ENCODE data around the gene CD83.

DNA sequence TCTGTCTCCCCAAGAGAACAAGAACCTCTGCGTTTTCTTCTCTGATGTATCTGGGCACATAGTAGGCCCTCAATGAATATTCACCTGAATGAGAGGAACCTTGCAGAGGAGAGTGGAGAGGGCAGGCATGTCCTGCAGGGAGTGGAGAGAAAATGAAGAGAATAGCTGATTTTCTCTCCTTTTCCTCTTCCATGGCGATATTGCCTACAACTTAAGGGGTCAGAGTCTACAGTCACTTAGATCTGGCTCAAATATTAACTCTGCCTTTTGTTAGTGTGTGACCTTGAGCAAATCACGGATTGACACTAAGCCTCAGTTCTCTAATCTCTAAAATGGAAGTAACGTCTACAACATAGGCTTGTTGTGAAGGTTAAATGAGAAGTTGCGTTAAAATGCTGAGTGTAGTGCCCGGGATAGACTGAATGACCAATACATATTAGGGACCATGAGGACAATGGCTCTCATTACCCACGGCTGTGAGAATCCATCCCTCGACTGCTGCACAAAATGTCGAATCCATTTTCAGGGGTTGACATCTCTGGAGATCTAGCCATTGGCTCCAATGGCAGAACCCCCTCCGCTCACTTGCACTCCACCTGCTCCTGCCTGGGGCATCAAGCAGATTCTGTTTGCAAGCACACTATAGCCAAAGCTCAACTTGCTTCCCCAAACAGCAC, 14.8 kb downstream of the CD83 start:
- TF ChIP-seq, protein P1, sequence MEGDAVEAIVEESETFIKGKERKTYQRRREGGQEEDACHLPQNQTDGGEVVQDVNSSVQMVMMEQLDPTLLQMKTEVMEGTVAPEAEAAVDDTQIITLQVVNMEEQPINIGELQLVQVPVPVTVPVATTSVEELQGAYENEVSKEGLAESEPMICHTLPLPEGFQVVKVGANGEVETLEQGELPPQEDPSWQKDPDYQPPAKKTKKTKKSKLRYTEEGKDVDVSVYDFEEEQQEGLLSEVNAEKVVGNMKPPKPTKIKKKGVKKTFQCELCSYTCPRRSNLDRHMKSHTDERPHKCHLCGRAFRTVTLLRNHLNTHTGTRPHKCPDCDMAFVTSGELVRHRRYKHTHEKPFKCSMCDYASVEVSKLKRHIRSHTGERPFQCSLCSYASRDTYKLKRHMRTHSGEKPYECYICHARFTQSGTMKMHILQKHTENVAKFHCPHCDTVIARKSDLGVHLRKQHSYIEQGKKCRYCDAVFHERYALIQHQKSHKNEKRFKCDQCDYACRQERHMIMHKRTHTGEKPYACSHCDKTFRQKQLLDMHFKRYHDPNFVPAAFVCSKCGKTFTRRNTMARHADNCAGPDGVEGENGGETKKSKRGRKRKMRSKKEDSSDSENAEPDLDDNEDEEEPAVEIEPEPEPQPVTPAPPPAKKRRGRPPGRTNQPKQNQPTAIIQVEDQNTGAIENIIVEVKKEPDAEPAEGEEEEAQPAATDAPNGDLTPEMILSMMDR (optimal IDR thresholded peaks at IDR 0.05 in 1 of 3, IDR thresholded peaks at IDR 0.05 in 1 of 3, conservative IDR thresholded peaks at IDR 0.05 in 1 of 3; ENCODE audit: extremely low read depth in 1 of 3, insufficient read depth in 2 of 3, low read length in 3 of 3): no peak
- no peak for TF ChIP-seq EZH2 (IDR thresholded peaks at IDR 0.05; ENCODE audit: low read length)

Data from keratinocyte (primary cell).